Parietal lobe (tissue), 2 donors: Measurements from ENCODE around the gene ZDHHC19. TPM values are rescaled to one million over a fixed set of nuclear protein-coding genes. Genes with fewer than 3 reads are reported as not detected.

ENCODE experiments used
- small RNA-seq: library from RNA; depleted of rRNA; stranded (forward); fragments of <200 nt; gene quantifications from one replicate; pipeline ENCODE3, GENCODE V24; 2014; ENCODE audit warnings: low replicate concordance
- total RNA-seq: library from RNA; depleted of rRNA; stranded (reverse); fragments of >200 nt; gene quantifications from one replicate; pipeline ENCODE4 v1.2.3, GENCODE V29; 2014

Gene ZDHHC19
- total RNA-seq, result not detected

GRCh38 chr3:196210673-196211556 is at the start of gene ZDHHC19:
TSS of gene ZDHHC19 (minus strand) at chr3:196211400. CDS start at chr3:196211315, 85 bp downstream.

DNA sequence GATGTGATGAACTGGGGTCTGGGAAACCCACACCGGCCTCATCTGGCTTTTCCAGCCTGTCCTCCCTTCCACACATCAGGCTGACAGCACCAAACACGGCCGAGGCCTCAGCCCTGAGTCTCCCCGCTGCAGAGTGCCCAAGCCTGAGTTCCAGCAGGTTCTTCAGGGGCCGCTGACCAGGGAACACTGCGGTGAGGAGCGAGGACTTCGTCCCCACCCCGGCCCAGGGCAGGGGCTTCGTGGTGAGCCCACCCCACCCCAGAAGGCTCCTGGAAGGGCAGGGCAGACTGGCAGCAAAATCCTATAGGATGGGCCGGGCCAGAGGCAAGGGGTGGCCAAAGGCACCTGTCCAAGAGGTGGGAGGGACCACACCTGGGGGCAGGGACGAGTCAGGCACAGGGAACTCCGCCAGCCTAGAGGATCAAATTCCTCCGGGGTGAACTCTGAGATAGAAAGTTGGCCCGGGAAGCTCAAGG is 4.9 kb upstream of the ZDHHC19 start, which contains the start of gene SLC51A:
SLC51A (plus strand) TSS at position 446 of the 476 bp plus-strand sequence. CDS start 179 bp downstream, outside the sequence.

Small RNAs within 50 kb of the gene (small RNA-seq; reads per million reads assigned to genes)
- not detected for gene RF00019

Other genes starting within 250 kb of the ZDHHC19 start
- 144 TPM for gene TFRC, start 129.3 kb downstream of the ZDHHC19 start, total RNA-seq
- gene SLC51A, start 5.1 kb upstream of the ZDHHC19 start, total RNA-seq, result not detected
- 36.6 TPM for gene PCYT1A, start 76.3 kb upstream of the ZDHHC19 start, total RNA-seq
- 43.8 TPM for gene DYNLT2B, start 106.8 kb upstream of the ZDHHC19 start, total RNA-seq
- not detected for gene TM4SF19, start 127.0 kb upstream of the ZDHHC19 start, total RNA-seq
- gene UBXN7, start 221.0 kb upstream of the ZDHHC19 start, total RNA-seq, result 70.1 TPM